Dermis microvascular lymphatic vessel endothelial cell (primary cell): ENCODE results near the gene OLA1. TPM values are rescaled to one million over a fixed set of nuclear protein-coding genes. Genes with fewer than 3 reads are reported as not detected.

Experiments used
- DNase-seq, 2 donors: peaks; one replicate each; pipeline versions ENCODE4 v3.0.0 to v3.0.0-alpha.2; 2010; ENCODE audit warnings: low read depth in 2 of 2
- total RNA-seq: library from RNA; depleted of rRNA; stranded (reverse); fragments of >200 nt; gene quantifications from 2 replicates; pipeline ENCODE4 v1.2.1, GENCODE V29; 2014

OLA1 gene
- total RNA-seq, 1 donor from 2014 or later: 72.4 TPM

DNA sequence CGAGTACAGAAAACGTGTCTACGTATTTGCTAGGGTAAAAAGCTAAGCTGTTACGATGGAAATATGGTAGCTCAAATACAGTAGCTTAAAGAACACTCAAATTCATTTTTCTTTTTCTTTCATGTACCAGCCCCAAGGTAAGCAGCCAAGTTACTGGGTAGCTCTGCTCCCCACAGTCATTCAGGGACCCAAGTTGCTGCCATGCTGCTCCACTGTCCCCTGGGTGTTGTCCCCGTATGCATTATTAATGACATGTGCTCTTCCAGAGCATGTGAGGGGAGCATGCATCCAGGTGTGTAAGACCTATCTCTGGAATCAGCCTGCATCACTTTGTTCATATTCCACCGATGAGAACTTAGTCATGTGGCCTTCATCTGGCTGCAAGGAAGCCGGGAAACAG is 178.1 kb downstream of the OLA1 start:
- DNase-seq: no peak

DNA sequence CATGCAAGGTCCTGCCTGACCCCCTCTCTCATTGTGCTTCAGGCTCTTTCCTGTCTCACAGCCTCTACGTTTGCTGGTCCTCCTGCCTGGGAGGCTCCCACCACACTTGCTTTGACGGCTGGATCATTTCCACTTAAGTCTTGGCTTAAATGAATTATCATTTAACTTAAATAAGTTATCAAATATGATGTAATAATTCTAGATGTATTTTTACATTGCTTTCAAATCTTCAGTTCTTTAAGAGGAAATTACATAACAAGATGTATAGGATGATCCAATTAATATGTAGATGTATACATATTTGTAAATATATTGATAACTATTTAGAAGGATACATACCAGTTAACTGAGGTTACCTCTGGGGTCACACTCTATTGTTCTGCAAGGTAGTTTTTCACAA is 180.5 kb downstream of the OLA1 start:
- DNase-seq: no peak

DNA sequence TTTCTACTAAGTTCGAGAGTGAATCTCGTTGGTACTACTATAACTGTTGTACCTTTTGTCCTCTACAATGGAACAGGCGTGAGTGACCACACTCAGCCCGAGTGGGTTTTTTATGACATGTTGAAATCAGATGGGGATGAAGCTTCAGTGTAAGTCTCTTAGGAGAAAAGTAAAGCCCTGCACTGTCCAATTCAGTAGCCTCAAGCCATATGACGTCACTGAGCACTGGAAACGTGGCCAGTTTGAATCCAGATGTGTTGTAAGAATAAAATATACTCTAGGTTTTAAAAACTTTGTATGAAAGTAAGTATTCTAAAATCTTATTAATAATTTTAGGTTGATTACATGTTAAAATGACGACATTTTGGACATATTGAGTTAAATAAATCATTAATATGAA is 181.5 kb downstream of the OLA1 start:
- DNase-seq: no peak

DNA sequence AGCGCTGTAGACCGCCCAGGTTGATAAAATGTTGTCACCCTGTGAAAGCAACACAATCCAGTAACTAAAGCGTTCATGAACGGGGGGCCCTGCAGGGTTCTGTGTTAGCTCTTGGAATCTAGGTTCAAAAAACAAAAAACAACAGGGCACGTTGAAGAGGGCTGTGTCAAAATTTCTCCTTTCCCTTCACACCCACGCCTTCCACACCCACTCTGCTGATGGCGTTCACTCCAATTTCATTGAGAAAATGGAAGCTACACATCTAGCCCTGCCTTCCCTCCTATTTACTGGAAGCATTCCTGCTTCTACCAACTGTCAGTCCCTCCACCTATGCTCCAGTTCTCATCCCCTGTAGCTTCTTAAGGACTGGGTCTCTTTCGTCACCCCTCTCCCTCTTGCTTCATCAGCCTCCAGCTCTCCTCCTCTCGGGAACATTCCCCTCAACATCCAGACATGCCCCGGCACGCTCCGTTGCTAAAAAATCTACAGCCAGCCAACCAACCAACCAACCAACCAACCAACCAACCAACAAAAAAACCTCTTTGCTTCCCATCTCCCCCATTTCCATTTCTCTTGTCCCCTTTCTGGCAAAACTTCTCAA is 184.7 kb downstream of the OLA1 start:
- no peak for DNase-seq

DNA sequence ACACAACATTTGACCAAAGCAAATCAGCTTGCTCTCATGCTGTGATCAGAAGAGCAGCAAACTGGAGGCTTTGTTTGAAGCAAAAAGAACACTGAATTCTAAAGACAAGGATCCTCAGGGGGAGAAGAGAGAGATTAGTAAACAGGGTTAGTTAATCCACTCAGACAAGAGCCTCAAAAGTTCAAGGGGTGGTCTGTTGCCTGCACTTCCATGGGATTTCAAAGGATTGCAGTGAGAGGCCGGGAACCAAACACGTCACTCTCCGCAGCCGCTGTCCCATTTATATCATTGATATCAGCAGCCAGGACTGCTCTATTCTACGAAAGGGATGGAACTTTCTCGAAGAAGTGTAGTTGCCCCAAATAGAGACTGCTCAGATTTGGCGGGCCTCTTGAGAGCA is 185.4 kb downstream of the OLA1 start:
- DNase-seq: no peak

DNA sequence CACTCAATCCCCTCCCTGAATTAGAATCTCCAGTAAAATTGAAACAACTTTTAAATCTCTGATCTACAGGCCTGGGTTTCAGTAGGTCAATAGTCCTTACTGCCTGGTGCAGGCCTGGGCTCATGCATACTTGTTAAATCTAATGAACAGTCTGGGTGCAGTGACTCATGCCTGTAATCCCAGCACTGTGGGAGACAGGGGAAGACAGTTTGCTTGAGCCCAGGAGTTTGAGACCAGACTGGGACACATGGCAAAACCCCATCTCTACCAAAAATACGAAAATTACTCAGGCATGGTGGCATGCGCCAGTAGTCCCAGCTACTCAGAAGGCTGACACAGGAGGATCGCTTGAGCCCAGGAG is 188.5 kb downstream of the OLA1 start:
- no peak for DNase-seq

DNA sequence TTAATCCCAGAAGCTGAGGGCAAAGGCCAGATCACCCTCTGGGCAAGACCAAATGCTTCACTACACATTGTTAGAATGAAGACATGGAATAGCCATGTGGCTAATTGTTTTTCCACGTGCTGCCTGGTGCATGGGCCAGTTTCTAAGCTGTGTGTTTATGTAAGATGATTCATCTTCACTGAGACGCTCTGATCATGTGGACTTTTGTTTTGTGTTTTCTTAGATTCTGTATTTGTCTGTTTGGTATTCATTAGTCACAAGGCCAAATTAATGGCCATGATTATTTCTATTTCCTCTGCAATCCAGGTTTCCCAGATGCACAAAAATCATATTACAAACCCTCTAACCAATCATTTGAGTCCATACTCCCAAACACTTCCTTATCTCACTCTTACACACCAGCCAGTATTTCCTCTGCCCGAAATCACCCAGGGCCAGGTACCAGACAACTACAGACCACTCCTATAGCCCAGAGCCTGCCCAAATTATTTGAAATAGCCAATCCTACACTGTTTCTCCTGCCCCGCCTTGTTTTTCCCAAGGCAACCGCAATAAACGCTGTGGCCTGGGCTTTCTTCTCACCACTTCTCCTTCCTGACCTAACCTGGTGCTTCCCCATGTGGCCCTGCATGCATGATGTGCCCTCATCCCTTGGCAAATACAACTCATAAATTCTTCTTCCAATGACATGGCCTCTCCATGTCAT is 189.0 kb downstream of the OLA1 start:
- peak; percentile 74 to 95 for DNase-seq

DNA sequence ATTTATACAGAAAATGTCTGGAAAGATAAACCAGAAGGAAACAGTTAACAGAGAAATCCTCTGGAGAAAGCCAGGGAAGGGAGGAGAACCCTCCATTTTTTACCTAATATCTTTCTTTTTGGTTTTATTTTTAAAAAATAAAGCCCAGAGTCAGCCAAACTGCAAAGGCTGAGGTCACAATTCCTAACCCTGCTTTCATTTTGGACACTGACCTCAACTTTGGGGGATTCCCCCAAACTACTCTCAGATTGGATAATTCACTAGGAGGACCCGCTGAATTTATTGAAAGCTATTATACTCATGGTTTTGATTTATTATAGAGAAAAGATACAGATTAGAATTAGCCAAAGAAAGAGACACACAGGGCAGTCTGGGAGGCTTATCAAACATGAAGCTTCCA is 189.9 kb downstream of the OLA1 start:
- no peak for DNase-seq

DNA sequence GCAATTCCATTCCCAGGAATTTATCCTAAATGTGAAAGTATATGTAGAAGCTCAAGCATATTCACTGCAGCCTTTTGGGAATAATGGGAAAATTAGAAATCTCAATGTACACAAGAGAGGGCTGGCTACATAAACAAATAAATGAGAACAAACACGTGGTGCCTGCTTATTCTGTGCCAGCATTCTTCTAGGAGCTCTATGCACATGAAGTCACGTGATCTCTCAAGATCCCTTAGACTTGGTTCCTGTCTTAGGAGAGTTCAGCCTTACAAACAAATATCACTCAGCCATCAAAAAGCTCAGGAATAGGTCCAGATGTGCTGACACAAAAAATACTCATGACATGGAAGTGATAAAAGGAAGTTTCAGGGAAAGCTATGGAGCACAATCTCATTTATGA is 190.3 kb downstream of the OLA1 start:
- DNase-seq: peak in 1 of 2 donors; percentile 28

DNA sequence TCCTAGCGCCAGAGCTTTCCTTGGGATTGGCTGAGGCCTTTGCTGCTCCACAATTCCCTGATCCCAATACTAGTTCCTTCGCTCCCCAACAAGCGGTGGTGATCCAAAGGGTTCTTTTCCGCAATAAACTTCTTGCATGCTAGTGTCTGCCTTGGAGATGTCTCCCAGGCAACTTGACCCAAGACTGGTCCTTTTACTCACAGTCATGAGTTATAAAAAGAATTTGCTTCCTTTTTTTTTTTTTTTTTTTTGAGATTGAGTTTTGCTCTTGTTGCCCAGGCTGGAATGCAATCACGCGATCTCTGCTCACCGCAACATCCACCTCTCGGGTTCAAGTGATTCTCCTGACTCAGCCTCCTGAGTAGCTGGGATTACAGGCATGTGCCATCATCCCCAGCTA is 193.4 kb downstream of the OLA1 start:
- DNase-seq: no peak

DNA sequence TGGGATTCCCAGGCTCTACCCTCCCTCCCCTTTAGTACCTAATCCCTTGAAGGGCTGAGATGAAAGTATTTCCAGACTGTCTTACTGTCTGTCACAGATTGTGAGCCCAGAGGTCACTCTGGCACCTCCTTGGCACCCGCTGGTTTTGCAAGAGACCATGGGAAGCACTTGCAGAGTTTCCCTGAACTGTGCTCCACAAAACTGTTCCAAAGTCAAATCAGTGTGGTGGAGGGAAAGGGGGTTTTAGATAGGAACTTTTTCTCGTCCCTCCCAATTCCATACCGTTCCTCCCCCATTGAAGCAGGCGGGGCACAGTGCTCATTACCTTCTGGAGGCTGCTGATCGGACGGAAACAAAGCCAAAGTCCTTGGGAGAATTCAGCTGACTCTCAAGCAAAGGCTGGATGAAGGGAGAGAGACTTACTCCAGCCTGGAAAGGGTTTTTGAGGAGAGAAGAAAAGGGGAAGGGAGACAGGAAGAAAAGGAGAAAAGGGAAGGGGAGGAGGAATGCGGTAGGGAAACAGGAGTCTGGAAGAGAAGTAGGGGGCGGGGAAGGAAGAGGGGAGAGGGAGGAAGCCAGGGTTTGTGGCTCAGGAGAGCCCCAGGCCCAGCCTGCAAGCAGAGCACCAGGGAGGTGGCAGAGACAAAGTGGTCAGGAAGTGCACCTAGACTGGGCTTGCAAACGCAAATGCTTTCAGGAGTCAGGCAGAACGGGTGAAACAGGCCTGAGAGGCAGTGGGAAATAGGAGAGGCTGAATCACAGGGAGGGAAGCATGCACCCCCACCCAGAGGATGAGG is 194.8 kb downstream of the OLA1 start:
- DNase-seq: no peak

DNA sequence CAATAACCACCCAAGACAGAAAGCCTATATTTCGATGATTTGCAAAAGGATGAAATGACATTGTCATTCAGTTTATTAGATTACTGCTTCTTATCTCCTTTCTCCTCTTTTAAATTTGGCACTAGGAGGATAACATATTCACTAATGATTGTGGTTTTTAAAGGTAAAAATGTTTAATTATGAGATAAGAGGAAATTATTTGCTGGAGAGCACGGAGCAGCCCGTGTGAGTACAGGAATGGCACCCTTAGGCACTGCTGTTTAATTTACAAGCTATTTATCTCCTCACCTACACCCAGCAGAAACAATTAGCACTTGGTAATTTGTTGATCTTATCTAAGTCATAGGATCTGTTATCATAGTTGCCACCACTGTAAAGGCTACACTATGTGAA is 195.8 kb downstream of the OLA1 start:
- no peak for DNase-seq

DNA sequence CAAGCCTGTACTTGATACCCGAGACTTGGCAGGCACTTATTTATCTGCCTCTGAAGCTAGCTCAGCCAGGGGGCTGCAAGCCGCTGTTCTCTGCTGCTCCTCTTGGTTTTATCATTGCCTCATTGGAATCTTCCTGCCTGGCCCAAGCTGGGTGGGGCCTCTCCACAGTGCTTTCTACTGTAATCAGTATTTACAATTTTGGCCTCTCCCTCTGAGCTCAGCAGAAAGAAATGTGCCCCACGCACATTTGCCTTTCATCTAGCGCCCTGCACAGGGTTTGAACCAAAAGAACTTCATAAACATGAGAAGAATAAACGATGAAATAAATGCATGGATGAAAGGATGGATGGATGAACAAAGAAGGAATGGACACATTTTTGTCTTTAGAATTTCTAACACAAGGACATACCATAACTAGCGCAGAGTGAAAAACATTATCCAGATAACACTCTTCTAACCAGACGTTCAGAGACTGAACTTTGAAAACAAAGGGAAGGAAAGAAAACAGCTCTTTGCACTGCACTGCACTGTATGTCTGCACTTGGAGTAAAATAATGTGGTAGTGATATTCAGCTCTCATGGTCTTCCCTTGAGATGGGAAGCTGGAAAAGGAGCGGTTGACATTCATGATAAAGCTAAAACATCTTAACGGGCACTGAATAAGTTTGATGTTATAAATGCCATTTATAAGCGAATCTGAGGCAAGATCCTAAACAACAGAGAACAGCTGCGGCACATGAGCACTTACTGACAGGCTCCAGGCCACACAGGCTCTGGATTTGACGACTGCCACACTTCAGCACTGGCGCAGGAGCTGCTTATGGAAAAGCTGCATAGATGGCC is 196.4 kb downstream of the OLA1 start:
- no peak for DNase-seq

DNA sequence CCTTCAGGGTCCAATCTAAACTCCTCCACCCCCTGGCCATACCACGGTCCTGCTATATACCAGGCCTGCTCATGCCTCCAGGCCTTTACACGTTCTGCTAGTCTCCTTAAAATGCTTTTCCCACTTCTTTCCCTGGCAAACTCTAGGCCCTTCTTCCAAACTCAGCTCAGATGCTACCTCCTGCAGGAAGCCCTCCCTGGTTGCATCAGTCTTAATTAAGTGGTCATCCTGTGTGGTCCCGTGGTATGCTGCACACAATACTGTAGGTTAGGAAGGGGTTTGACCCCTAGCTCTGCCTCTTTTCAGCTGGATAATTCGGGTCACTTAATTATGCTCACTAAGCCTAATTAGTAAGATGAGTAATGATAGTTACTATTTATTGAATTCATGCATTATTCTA is 197.3 kb downstream of the OLA1 start:
- no peak for DNase-seq

DNA sequence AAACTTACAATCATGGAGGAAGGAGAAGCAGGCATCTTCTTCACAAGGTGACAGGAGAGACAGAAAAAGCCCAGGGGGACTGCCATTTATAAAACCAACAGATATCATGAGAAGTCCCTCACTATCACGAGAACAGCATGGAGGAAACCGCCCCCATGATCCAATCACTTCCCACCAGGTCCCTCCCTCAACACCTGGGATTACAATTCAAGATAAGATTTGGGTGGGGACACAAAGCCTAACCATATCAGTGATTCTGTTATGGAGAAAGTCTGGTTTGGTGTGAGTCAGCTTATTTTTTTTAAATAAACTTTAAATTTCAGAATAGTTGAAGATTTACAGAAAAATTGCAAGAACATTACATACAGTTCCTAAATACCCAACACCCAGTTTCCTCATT is 198.4 kb downstream of the OLA1 start:
- DNase-seq: no peak

DNA sequence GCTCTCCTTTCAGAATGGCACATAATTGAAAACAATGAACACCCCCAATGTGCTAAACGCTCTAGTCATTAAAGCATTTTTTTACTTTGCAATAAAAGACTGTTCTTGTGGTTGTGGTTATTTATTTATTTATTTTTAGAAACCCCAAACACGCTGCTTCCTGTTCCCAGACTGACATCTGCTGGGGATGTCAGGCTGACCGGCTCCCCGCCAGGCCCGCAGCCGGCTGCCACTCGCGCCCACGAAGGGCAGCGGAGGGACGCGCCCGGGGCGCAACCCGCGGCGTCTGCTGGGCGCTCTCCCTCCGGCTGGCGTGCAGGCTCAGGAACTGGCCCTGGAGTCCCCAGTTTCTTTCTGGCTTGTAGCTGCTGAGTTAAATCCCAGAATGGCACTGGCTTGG is 200.1 kb downstream of the OLA1 start:
- DNase-seq: no peak

DNA sequence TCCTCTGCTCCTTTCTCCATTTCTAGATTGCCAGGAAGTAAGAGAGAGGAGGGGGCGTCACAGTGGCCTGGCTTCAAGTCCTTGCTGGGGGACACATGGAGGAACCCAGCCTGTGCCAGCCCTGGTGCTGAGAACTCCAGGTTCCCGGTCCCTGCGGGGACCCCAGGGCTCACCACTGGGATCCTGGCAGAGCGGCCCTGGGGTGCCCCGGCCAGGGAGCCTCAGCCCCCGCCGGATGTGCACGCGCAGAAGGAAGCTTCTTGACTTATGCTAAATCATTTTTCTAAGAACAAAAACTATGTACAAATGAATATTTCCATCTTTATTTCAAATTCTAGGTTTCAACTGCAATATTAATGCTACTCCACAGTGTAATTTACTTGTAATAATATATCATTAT is 200.6 kb downstream of the OLA1 start:
- no peak for DNase-seq

DNA sequence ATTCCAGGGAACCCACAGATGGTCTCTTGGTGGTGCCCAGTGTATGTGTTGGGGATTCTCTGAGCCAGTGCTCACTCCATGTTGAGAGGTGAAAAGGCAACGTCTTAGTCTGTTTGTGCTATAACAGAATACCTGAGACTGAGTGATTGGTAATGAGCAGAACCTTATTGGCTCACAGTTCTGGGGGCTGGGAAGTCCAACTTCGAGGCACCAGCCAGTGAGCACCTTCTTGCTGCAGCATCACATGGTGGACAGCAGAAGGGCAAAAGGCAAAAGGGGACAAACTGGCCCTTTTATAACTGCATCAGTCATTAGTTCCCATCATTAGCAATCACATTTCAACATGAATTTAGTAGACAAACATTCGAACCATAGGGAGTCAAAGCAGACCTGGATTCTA is 202.2 kb downstream of the OLA1 start:
- no peak for DNase-seq

DNA sequence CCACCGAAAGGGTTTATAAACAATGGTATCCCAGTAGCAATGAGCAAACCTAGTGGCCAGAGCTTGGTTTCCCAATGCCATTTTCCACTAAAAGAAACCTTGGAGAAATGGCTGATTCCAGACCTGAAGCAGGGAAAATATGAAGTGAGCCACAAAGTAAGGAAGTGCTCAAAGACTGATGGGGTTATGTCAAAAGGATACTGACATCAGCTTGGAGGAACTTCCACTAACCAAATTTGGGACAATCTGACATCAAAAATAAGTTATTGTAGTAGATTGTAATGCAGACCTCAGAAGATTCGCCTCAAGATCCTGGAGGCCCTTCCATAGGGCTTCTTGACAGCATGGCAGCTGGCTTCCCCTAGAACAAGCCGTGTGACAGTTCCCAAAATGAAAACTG is 203.8 kb downstream of the OLA1 start:
- DNase-seq: no peak

DNA sequence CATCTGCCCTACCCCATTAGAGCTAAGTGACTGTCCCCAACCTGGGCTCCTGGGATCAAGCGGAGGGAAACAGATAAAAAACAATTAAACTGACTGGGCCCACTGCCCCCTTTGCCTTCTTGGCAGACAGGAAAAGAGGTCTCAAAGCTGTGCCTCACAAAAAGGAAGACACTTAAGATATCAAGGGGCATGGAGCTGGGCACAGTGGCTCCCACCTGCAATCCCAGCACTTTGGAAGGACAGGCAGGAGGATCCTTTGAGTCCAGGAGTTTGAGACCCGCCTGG is 208.0 kb downstream of the OLA1 start:
- no peak for DNase-seq

DNA sequence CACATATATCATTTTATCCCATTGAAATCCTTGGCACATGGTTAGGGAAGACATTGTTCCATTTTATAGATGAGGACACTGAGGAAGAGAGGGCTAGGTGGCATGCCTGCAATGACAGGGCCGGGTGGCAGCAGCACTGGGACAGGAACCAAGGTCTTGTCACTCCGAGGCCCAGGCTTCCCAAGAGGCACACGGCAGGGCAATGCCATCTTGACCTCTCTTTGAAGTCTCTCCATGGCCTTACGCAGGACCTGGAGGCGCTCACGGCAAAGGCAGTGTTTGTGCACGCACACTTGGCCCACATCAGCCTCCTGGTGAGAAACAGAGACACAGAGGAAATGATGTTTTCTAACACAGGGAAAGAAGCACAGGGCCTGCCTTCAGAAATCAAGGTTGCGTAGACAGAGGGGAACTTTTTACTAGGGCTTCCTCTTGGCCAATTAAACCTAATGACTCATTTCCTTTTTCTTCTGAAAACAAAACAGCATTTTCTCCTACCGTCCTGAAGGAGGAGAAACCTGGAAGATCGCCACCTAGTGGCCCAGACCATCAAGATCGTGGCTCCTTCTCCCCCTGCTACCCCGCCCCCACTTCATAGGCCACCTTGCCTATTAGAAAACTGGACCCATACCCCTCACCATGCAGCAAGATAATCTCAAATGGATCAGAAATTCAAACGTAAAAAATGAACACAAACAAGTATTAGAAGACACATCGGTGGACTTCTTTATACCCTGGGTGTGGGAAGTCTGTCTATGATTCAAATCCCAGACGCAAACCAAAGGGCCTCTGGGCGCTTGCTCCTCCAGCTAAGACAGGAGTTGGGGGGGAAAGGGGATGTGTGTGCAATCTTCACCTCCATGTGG is 208.5 kb downstream of the OLA1 start:
- DNase-seq: peak; percentile 79 to 97
